Heart right ventricle (tissue), 16 donors: ENCODE measurements around the gene TMEM130. TPM values are rescaled to one million over a fixed set of nuclear protein-coding genes. Genes with fewer than 3 reads are reported as not detected.
A peak's percentile ranks its signal among the peaks of the same experiment; 100 is the strongest.

ENCODE experiments used
- ATAC-seq, 8 donors: fragments of 200-7000 bp; cut with Tn5 transposase; one replicate each; pipeline ENCODE4 v1.9.1; 2020; ENCODE audit warnings: mild to moderate bottlenecking in 8 of 8, moderate library complexity in 8 of 8, moderate number of reproducible peaks in 1 of 8
- DNase-seq, 2 donors: peaks; one replicate each; pipeline ENCODE4 v3.0.0-alpha.2; 2020
- H3K27ac ChIP-seq, 10 donors: fragments of 200-600 bp; sonication (generic) in 2 of 10; one replicate each; pipeline versions ENCODE4 v1.5.0 to v1.8.0; 2020 to 2022; ENCODE audit warnings: mild to moderate bottlenecking in 3 of 10
- H3K27me3 ChIP-seq, 7 donors: fragments of 200-600 bp; one replicate each; pipeline ENCODE4 v1.8.0; 2021 to 2022; ENCODE audit warnings: mild to moderate bottlenecking in 2 of 7
- H3K36me3 ChIP-seq, 9 donors: fragments of 200-600 bp; sonication (generic) in 1 of 9; one replicate each; pipeline versions ENCODE4 v1.5.0 to v1.8.0; 2020 to 2022; ENCODE audit warnings: mild to moderate bottlenecking in 2 of 9
- H3K4me1 ChIP-seq, 9 donors: fragments of 200-600 bp; sonication (generic) in 1 of 9; one replicate each; pipeline versions ENCODE4 v1.5.0 to v1.8.0; 2020 to 2022; ENCODE audit warnings: mild to moderate bottlenecking in 4 of 9
- H3K4me3 ChIP-seq, 10 donors: fragments of 200-600 bp; sonication (generic) in 2 of 10; one replicate each; pipeline versions ENCODE4 v1.5.0 to v1.8.0; 2020 to 2022; ENCODE audit warnings: mild to moderate bottlenecking in 7 of 10, moderate library complexity in 2 of 10
- H3K9me3 ChIP-seq, 11 donors: fragments of 200-600 bp in 10 of 11; sonication (generic) in 2 of 11; one replicate each; pipeline versions ENCODE4 v1.5.0 to v1.8.0; 2013 to 2022; ENCODE audit warnings: mild to moderate bottlenecking in 2 of 11, control low read depth in 1 of 11, moderate library complexity in 1 of 11
- CTCF ChIP-seq, 9 donors: fragments of 200-600 bp; sonication (generic) in 2 of 9; IDR thresholded peaks; one replicate each; pipeline versions ENCODE4 v1.5.0 to v1.8.0; 2021 to 2022; ENCODE audit warnings: antibody characterized with exemption in 9 of 9, mild to moderate bottlenecking in 5 of 9, moderate library complexity in 1 of 9
- WGBS, 2 donors: extraction: QIAGEN DNeasy Blood & Tissue Kit; methylation state at CpG; one replicate each; pipeline ENCODE4 v1.1.7; 2013; ENCODE audit warnings: inconsistent platforms in 1 of 2; 5-methylcytosine and 5-hydroxymethylcytosine counted together
- intact Hi-C, 10 donors: fragments of 100-400 bp; cut with DNase I; formaldehyde crosslinking; loops; one replicate each; pipeline versions ENCODE4 v1.11.1 to v1.14.2; 2022
- polyA plus RNA-seq, 2 donors: library from polyadenylated mRNA; stranded (reverse); fragments of 200-250 nt; gene quantifications; one replicate each; pipeline ENCODE4 v1.2.3, GENCODE V29; 2013
- total RNA-seq, 10 donors: library from RNA; stranded (reverse); fragmentation: NEBNext Ultra II Directional in 3 of 10; extraction: Animal tissue kit (Norgen Biotek cat#: 25700) in 3 of 10; gene quantifications; one replicate each; pipeline versions ENCODE4 v1.2.1 to v1.2.4, GENCODE V29; 2021 to 2023
- donor health status: Arrhythmogenic right ventricular cardiomyopathy.
- donor health status: ischemic (EF 13 %, LVEDD 7.1; RV severe dilation, severe dysfunction).
- donor health status: healthy with polysubstance abuse.
- donor health status: DM: no; HTN: yes; CAD: no.
- donor health status: DM: no; HTN: no; CAD: no.
- donor health status: ischemic (EF 25% LVEDD 6.9; RV normal size, moderate dysfunction).
- donor health status: ischemic (EF 25% LVEDD 5.7; RV mildly dilated, moderate dysfunction).
- donor health status: healthy.
- donor health status: DM: yes; HTN: yes; CAD: no.
- donor health status: Ischemic cardiomyopathy.
- donor health status: ischemic (EF 35%, LVEDD 5.7; RV mildly dilated, moderate dysfunction).
- donor health status: nonischemic (EF 11% LVEDD 7.7; RV severe dilation, severe dysfunction).
- donor health status: DM: yes; HTN: yes; CAD: no.
- donor health status: PGD.
- donor health status: ischemic (EF 29% LVEDD 5.4; RV normal size, mild dysfunction).
- donor health status: nonischemic (EF 23%, LVEDD 6.1; RV moderate dilation, normal function).

TMEM130 gene
- total and polyA plus RNA-seq, 12 donors: 0.12 to 1.5 (median 0.25) TPM; not detected in 8

DNA sequence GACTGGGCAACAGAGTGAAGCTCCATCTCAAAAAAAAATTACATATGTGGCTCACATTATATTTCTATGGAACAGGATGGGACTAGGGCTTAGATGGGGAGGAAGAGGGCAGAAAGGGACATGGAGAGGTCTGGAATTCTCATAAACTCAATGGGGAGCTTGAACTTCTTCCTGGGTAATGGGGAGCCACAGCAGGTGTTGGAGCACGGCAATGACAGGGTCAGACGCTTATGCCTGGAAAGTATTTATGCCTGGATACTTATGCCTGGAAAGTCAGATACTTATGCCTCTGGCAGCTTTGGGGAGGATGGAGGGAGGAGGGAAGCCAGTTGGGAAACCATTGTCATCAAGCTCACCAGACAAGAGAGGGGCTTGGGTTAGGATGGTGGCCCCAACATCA is 36.8 kb downstream of the TMEM130 start:
- H3K4me1 ChIP-seq: peaks cover 0 to 4% (median 0%) of the 10 kb centered on the region in 9 donors
- no peak overlapping the region for H3K4me3 ChIP-seq
- no peak for ATAC-seq
- TF ChIP-seq CTCF (IDR thresholded peaks at IDR 0.05): no peak
- no peaks in the 10 kb centered on the region for H3K36me3 ChIP-seq
- 83 to 88% methylated on average over 2 of the region's 2 CpGs for WGBS, 2 donors
- H3K27ac ChIP-seq: no peak overlapping the region
- no peak for DNase-seq
- peaks cover 0 to 7% (median 0%) of the 10 kb centered on the region in 7 donors for H3K27me3 ChIP-seq
- intact Hi-C loops: loop anchor here in 1 of 10 donors (5.0 kb wide), 1 partner anchor 76 kb away; no protein-coding TSS in a partner anchor
- no peaks in the 10 kb centered on the region for H3K9me3 ChIP-seq

DNA sequence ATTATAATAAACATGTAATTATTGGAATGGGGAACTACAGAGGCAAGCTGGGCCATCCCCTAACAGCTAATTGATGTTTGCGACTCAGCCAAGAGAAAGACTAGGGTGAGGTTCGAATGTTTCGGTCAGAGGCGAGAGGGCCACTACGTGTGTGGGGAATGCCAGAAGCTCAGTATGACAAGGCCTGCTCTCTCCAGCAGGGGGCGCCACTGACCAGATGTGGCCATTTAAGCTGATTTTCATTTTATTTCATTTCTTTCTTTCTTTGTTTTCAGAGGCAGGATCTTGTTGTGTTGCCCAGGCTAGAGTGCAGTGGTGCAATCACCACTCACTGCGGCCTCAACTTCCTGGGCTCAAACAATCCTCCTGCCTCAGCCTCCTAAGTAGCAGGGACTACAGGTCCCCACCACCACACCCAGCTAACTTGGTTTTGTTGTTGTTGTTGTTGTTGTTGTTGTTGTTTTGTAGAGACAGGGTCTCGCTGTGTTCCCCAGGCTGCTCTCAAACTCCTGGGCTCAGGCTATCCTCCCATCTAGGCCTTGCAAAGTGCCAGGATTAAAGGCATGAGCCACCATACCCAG is 38.1 kb downstream of the TMEM130 start:
- Histone ChIP-seq H3K27me3 (peaks cover 0 to 14% (median 0%) of the 10 kb centered on the region in 7 donors), H3K4me1 (peaks cover 0 to 8% (median 0%) of the 10 kb centered on the region in 9 donors), H3K36me3 (no peaks in the 10 kb centered on the region), H3K27ac (peak overlapping the region in 2 of 10 donors; percentile 17 to 22), H3K9me3 (no peaks in the 10 kb centered on the region), H3K4me3 (no peak overlapping the region)
- intact Hi-C loops: loop anchor here in 1 of 10 donors (5.0 kb wide), 1 partner anchor 74 kb away; no protein-coding TSS in a partner anchor
- TF ChIP-seq CTCF (IDR thresholded peaks at IDR 0.05): peak in 8 of 9 donors; percentile 14 to 68 (median 46)
- ATAC-seq (no peak), DNase-seq (peak in 1 of 2 donors; percentile 17)
- WGBS, 2 donors: 75 to 82% methylated on average over 8 of the region's 8 CpGs

- no peaks in the 10 kb centered on the region for H3K9me3 ChIP-seq
- H3K4me3 ChIP-seq: no peak overlapping the region
- DNase-seq: no peak
- TF ChIP-seq CTCF (IDR thresholded peaks at IDR 0.05): no peak
- peak in 5 of 8 donors; percentile 24 to 63 (median 50) for ATAC-seq
- peak overlapping the region in 4 of 10 donors; percentile 6 to 34 (median 20) for H3K27ac ChIP-seq
- no peaks in the 10 kb centered on the region for H3K36me3 ChIP-seq
- intact Hi-C loops: loop anchor here in 1 of 10 donors (5.0 kb wide), 1 partner anchor 74 kb away; no protein-coding TSS in a partner anchor
- 60 to 61% methylated on average over 2 of the region's 2 CpGs for WGBS, 2 donors
- H3K4me1 ChIP-seq: peaks cover 0 to 15% (median 0%) of the 10 kb centered on the region in 9 donors
- H3K27me3 ChIP-seq: peaks cover 0 to 14% (median 0%) of the 10 kb centered on the region in 7 donors
These were observed 38.8 kb downstream of the TMEM130 start for GRCh38 chr7:98830972-98831548.

DNA sequence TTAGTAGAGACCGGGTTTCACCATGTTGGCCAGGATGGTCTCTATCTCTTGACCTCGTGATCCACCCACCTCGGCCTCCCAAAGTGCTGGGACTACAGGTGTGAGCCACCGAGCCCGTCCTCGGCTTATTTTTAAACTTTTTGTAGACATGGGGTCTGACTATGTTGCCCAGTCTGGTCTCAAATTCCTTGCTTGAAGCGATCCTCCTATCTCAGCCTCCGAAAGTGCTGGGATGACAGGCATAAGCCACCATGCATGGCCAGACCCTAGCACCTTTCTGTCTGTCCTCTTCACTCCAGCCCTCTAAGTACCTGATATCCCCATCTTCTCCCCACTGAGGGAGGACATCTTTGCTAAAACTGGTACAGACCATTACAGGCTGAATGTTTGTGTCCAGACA is 41.4 kb downstream of the TMEM130 start:
- 85 to 92% methylated on average over 8 of the region's 8 CpGs for WGBS, 2 donors
- ATAC-seq (no peak), DNase-seq (no peak)
- no peak for TF ChIP-seq CTCF (IDR thresholded peaks at IDR 0.05)
- no peak overlapping the region for H3K4me3 ChIP-seq
- peaks cover 0 to 8% (median 0%) of the 10 kb centered on the region in 7 donors for H3K27me3 ChIP-seq
- no peaks in the 10 kb centered on the region for H3K9me3 ChIP-seq
- intact Hi-C loops: no loop called here
- H3K4me1 ChIP-seq: peaks cover 0 to 17% (median 0%) of the 10 kb centered on the region in 9 donors
- H3K36me3 ChIP-seq: no peaks in the 10 kb centered on the region
- no peak overlapping the region for H3K27ac ChIP-seq
